ENCODE measurements around the gene CHRNA4.

CHRNA4 gene

DNA sequence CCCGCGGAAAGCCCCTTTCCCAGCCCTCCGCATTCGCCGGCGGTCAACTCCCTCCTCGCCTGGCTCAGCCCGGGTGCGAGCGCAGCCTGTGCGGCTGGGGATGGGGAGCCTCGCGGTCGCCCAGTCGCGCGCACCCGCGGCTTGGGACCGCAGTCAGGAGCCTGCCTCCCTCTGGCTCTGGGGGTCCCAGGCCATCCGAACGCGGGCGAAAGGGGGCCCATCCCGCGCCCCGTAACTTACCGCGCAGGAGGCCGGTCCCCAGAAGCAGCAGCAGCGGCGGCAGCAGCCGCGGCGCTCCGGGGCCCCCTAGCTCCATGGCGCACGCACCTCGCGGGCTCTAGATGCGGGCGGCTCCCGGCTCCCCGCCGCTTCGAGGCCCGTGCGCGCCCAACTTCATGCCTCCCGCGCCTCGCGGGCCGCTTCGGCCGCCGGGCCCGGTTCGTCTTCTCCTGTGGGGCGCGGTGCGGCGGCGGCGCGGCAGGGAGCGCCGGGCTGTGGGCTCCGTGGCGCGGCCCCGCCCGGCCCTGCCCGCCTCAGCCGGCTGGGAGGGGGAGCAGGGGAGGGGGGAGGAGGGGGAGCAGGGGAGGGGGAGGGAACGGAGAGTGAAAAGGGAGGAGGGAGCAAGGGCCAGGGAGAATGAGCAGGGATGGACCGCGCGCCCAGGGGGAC is at the start of gene CHRNA4:
CHRNA4 (minus strand) TSS at position 500 of the 669 bp plus-strand sequence; CDS start at position 316, 184 bp downstream.
- no peak for DNase-seq (ENCODE audit: low read depth)

DNA sequence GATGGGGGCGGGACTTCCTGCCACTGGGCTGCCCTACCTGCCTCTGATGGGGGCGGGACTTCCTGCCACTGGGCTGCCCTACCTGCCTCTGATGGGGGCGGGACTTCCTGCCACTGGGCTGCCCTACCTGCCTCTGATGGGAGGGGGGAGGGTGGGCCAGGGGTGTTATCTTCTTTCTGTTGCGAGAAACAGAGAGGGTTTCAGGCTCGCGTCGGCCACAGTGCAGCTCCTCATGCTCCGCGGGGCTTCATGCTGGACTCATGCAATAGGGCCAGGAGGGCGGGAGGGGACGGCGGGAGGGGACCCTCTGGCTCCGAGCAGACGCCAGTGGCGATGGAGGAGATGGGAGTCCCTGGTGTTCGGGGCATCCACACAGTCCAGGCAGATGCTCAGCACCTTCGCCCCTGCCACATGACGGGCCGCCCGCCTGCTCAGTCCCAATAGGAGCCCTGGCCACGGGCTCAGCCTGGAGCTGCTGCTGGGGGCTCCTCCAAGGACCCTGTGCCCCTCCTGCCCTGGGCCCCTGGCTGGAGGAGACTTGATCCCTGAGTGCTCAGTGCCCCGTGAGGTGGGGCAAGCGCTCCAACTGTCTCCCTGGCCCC is 48.8 kb upstream of the CHRNA4 start:
- DNase-seq (ENCODE audit: low read depth) = no peak

DNA sequence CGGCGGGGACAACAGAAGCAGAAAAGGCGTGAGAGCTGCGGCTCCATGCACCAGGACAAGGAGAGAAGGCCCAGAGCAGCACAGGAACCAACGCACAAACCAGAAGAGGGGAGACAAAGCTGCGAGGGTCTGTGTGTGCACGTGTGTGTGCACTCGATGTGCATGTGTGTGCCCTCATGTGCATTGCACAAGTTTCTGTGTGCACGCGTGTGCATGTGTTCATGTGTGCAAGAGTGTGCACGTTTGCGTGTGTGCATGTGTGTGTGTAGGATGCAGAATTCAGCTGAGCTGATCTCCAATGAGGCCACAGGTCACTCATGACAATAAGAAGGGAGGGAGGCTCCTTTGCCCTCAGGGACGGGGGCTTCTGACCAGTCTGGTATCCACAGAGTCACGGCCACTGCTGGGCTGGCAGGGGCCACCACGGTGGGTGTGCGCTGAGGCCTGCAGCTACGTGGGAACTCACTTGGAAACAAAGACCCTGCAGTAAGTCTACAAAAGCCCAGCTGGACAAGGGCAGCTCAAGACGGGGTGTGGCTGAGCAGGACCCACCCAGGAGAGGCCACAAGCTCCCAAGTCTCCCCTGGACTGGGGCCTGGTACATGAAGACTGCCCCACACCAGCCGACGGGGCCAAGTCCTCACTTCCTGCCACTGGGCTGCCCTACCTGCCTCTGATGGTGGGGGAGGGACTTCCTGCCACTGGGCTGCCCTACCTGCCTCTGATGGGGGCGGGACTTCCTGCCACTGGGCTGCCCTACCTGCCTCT is 48.1 kb upstream of the CHRNA4 start:
- DNase-seq (ENCODE audit: low read depth) = no peak

DNA sequence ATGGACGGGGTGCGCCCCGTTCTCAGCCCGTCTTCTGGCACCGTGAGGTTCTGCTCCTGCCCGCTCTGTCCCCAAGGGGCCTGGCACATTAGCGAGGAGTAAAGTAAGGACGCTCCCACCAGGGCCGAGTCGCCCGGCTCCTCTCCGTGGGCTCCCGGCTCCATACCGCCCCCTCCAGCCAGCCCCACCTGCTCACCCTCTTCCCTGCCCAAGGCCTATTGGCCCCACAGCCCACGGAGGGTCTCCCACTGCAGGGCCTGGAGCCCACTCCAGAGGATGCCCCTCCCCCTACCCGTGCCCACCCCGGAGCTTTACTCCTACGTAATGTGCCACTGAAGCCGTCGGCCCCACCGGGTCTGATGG is 47.5 kb upstream of the CHRNA4 start:
- no peak for DNase-seq (ENCODE audit: low read depth)

DNA sequence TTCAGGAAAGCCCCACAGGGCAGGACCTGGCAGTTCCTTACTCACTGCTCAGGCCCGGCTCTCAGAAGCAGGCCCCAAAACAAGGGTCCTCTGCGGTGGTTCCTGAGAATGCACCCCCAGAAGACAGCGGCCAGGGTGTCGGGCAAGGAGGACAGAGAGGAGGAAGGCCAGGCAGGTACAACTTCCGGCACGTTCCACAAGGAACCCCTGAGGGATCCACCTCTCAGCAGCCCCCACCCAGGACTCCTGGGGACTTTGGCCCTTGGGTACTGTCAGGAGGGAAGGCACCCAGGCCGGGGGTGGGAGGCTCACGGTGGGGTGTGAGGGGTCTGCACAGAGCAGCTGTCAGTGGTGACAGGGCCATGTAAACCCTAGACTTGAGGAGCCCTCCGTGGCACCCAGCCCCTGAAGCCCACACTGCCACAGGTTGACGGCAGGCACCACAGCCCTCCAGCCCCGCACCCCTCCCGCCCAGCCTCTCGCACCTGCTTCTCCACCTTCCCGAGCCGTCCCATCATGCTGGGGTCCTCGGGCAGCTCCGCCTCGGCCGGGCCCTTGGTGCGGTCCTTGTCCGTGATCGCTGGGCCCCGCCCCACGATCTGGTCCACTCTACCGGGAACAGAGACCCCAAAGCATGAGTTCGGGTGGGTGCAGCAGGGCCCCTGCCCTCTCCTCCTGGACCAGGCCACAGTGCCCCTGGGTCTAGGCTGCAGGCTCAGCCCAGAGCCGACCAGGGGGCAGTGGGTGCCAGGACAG is 47.0 kb upstream of the CHRNA4 start:
- DNase-seq (ENCODE audit: low read depth) = no peak

DNA sequence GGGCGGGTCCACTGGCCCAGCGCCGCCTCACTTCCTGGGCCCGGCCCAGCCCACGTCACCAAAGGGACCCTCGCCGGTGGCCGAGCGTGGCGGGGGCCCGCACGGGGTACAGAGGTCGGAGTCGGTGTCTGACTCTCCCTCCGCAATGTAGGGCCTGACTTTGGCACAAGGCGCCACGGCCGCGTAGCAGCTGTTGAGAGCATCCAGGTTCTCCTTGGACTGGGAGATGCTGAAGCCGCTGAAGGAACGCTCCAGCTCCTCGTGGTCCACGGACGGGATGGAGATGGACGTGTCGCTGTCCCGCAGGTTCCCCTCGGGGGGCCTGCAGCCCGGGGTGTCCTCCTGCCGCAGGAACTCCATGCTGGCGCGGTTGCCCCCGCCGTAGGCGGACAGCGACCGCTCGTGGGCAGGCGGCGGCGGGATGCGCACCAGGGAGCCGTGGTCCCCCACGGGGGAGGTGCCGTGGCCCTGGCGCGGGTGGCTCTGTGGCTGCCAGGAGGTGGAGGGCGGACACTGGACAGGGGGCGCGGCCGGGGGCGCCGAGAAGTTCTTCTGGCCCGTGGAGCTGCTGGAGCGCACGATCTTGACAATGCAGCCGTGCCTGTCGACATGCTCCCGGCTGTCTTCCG is 45.6 kb upstream of the CHRNA4 start:
- DNase-seq (ENCODE audit: low read depth) = no peak

DNA sequence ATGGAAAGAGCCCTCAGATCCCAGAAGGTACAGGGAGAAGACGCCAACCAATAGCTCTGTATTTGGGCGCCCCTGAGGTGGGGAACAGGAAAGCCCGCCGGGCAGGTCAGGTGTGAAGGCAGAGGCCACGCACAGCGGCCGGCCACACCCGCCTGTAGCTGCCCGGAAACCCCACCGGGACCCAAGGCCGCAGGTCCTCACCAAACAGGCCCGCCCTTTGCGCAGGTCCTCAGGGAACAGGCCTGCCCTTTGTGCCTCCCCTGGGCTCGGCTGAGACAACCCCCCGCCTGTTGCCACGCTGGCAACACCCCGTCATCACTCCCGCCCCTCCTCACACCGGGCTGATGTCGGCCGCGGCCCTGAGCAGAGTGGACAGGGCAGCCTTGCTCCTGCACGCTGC is 44.9 kb upstream of the CHRNA4 start:
- DNase-seq (ENCODE audit: low read depth) = no peak

DNA sequence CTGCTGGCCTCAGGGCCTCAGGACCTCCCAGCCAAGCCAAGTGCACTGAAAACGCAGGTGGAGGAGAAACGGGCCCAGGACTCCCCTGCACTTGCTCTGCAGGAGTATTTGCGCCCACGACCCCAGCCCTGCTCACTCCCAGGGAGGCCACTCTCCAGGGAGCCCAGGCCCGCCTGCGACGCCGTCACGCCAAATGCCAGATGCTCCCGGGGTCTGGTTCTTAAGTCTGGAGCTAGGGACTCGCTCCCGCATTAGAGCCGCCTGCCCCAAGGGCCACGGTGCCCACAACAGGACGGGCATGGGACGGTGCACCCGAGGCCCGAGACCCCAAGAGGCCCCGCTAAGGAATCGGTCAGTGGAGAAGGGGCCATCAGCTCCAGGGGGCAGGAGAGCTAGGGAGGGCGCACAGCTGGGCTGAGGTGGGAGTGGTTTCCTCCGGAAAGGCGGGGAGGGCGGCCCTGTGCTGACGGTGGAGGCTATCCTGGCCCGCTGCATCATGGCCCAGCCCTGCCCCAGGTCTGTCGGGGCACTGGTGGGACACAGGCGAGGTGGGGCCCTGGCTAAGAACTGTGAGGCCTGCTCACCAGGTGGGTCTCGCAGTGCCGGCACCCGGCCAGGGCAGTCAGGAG is 44.1 kb upstream of the CHRNA4 start:
- no peak for DNase-seq (ENCODE audit: low read depth)

DNA sequence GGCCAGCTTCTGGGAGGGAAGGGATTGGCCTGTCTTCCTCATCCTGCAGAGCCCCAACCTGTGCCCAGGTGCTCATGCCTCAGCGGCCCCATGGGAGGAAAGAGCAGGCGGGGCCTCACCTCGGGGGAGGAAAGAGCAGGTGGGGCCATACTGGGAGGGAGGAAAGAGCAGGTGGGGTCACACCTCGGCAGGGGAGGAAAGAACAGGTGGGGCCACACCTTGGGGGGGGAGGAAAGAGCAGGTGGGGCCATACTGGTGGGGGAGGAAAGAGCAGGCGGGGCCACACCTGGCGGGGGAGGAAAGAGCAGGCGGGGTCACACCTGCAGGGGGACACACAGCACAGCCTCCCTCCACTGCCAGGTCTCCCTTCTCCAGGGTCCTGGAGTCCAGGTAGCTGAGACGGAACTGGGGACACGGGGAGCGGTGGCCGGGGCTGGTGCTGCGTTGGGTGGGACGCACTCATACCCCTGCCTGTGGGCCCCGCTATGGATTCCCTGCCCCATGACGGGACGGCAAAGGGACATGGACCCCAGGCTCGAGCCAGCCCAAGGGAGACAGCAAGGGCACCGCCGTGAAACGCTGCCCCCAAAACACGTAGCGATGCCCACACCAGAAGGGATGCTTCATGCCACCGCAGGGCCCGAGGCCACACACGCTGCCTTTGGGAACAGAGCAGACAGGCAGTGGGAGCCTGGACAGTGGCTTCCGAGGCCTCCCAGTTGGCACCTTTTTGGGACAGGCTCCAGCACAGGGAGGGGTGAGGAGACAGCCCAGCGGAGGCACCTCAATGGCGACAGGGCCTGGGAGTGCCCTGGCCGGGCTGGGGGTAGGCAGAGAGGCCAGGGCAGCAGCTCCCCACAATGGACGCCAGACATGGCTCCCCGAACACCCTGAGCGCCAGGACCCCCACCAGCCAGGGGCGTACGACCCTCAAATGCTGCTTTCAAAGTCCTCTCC is 43.3 kb upstream of the CHRNA4 start:
- no peak for DNase-seq (ENCODE audit: low read depth)

DNA sequence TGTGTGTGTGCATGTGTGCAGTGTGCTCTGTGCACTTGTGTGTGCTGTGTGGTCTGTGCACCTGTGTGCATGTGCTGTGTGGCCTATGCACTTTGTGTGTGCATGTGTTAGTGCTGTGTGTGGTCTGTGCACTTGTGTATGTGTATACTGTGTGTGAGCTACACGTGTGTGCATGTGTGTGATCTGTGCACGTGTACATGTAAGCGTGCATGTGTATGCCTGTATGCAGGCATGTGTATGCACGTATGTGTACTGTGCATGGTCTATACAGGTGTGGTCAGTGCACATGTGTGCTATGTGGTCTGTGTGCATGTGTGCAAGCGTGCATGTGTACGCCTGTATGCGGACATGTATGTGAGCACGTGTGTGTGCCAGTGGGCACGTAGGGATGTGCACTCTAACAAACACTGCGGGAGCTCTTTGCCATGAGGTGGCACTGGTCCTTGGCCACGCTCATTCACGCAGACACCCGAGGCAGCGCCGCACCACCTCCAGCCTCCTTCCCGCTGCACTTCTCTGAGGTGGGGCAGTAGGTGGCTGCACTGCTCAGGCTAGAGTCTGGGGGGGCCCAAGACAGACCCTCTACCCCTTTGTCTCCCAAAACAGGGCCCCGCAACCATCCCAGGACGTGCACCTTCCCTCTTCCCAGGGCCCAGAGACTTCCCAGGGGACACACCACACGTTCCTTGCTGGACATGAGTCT is 42.4 kb upstream of the CHRNA4 start:
- no peak for DNase-seq (ENCODE audit: low read depth)

DNA sequence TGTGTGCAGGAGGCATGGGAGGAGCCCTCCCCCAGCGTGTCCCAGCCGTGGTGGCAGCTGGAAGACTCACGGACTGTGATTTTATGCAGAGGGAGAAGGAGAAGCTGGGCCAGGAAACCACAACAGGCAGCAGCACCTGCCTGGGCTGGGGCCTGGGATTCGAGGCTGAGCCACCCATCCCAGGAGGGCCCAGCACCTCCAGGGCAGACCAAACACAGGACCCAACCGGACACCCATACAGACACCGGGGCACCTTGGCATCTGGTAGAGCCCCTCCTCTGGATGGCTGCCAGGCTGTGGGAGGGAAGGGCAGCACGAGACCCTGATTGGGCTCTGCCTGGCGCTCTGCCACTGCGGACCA is 41.7 kb upstream of the CHRNA4 start:
- no peak for DNase-seq (ENCODE audit: low read depth)

DNA sequence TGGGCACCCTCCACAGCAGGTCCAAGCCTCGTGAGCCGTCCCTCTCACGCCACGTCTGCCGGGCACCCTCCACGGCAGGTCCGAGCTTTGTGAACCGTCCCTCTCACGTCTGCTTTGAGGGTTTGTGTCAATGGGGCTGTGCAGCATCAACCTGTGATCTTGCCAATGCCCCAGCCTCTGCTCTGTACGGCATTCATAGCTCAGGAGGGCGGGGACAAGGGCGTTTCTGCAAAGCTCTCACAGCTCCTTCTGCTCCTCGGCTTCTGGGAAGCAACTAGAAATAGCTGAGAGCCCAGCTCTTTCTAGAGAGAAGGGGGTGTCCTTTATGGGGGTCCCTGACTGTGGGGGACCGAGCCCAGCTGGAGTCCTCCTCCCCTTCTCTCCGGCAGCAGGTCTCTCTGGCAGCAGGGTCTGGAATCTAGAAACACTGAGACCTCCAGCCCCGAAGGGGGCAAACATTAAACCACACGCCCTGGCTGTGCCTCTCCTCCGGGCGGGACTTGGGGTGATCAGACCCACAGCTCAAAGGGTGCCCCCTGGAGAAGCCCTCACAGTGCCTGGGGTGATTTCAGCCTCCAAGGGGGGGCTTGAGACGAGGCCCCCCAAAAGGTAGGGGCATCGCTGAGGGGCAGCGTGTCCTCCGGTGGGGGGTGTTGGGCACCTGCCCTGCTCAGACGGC is 41.2 kb upstream of the CHRNA4 start:
- no peak for DNase-seq (ENCODE audit: low read depth)

DNA sequence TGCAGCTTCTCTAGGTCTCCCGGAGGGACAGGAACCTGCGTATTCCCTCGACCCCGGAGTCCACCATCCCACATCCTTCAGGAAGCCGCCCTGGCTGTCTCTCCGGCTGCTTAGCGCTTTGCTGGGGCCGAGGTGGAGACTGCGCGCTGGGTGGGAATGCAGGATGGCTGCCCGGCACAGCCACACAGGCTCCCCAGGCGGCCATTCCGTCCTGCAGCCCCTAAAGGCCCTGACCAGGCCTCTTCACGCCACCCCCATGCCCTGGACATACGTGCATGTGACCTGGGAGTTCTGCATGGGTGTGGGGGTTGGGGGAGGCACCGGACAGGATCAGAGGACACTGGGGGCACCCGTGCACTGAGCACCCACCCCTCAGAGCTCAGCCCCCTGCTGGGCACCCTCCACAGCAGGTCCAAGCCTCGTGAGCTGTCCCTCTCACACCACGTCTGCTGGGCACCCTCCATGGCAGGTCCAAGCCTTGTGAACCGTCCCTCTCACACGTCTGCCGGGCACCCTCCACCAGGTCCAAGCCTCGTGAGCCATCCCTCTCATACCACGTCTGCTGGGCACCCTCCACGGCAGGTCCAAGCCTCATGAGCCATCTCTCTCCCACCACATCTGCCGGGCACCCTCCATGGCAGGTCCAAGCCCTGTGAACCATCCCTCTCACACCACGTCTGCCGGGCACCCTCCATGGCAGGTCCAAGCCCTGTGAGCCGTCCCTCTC is 40.4 kb upstream of the CHRNA4 start:
- no peak for DNase-seq (ENCODE audit: low read depth)

DNA sequence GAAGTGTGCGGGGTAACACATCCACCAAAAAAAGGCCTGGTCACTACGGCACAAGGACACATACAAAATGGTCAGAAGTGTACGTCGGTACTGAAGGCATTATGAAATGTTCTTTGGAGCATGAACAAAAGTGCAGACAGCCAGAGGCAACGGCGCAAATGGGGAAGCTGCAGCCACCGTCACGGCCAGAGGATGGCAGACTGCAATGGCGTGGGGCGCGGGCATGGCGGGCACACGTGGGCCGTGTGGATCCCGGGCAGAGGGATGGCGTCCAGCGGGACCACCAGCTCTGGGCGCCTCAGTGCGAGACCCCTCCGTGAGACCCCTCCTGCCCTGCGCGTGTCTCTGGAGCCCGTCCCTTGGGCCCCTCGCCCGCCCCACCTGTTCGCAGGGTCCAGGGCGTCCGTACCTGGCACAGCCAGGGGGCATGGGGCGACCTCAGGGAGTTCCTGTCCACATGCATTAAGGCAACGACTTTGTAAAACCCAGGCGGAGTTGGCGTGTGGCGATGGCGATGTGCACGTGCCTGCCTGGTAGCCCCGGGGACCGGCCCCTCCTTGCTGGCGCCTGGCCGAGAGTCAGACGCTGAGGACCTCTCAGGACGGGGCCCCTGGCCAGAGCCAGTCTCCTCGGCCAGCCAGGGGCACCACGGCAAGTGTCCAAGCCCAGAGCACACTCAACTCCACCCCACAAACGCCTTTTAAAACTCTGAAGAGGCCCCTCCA is 39.5 kb upstream of the CHRNA4 start:
- DNase-seq (ENCODE audit: low read depth) = no peak

DNA sequence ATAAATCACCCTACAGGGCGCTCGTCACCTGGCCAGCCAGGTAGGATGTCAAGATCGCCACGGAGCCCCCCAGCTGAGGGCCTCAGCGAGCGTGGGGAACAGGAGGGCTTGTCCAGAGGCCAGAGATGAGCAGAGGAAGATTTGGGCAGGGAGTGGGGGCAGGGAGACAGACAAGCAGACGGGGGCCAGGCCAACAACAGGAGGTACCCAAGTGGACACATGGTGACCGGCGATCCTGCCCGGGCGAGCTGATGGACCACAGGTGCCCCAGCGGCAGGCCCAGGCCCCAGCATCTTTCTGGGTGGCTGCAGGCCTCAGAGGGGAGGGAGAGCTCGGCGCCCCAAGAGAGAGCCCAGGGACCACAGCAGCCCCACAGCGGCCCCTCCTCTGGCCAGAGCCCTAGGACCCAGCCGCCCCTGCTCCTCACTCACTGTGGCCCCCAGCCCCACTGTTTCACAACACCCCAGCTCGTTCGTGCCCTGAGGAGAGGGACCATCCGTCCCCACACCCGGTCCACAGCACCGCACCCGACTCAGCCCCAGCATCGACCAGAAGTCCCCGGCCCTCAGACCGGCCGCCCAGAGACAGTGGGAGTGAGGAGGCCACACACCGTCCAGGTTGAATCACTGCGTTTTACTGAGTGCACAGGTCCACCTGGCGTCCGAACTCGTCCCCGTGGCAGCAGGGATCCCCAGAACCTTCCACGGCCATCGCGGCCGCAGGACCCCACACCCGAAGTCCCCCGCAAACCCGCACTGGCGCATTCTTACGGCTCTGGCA is 38.6 kb upstream of the CHRNA4 start:
- DNase-seq (ENCODE audit: low read depth) = no peak

DNA sequence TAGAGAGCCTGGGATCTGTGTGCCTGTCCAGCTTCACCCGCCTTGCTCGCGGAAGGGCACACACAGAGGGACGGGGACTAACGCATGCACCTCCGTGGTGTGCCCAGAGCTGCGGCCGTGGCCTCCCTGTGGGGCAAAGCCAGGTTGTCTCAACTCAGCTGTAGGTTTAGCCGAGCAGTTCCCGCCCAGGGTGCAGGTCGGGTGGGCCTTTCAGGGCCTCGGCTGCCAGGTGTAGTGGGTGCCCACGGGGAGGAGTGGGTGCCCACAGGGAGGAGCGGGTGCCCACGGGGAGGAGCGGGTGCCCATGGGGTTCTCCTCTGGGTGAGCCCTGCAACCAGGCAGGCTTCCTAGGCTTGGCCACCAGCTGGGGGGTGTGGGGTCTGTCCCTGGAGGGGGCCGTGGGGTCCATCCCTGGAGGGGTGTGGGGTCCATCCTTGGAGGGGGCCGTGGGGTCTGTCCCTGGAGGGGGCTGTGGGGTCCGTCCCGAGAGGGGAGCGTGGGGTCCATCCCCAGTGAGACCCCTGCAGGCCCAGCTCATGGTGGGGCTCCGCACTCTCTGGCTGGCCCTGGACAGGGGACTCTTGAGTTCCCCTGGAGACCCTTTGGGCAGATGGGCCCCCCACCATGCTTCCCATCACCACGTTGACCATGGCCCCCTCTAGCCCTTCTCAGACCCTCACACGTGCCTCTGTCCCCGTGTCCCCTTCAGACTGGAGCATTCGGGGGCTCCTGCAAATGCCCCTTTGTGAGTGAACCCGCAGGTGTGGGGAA is 37.8 kb upstream of the CHRNA4 start:
- no peak for DNase-seq (ENCODE audit: low read depth)

Data from fibroblast of gingiva (primary cell).